Measurements from ENCODE around the gene MSH5.

Gene MSH5

DNA sequence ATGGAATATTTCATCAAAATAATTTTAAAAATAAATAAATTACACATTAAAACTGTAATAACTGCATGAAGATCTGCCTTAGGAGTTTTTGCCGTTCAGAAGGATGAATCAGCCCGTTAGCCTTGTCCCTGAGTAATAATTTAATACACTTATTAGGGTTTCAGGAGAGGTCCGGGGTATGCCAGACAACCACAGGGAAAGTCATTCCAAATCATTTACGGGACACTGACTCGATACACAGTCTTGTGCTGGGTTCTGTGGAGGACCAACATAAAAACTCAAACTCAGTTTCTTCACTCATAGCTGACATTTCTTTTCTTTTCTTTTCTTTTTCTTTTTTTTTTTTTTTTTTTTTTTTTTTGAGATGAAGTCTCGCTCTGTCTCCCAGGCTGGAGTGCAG, 33.9 kb upstream of the MSH5 start:
- no peak overlapping the region for H3K4me3 ChIP-seq (ENCODE audit: insufficient read depth, low read length, poor library complexity, severe bottlenecking)
- TF ChIP-seq EZH2phosphoT487 (conservative IDR thresholded peaks at IDR 0.05; ENCODE audit: low read length) (no peak), CTCF (IDR thresholded peaks at IDR 0.05; ENCODE audit: insufficient read depth, low read length, poor library complexity, severe bottlenecking) (no peak)

GRCh38 chr6:31706599-31706998, 33.2 kb upstream of the MSH5 start, which contains the start of gene LY6G6F:
Gene LY6G6F, plus strand, starts transcription at chr6:31706866. Its CDS starts 41 bp downstream, at chr6:31706907.
- no peak within 1 kb of the TSS for H3K4me3 ChIP-seq (ENCODE audit: insufficient read depth, low read length, poor library complexity, severe bottlenecking)
- no peak within 1 kb of the TSS for H3K27ac ChIP-seq (ENCODE audit: low read depth, low read length)
- no peak within 1 kb of the TSS for H3K4me2 ChIP-seq (ENCODE audit: low read depth, low read length, poor library complexity, severe bottlenecking)
- no peak within 1 kb of the TSS for H3K9ac ChIP-seq (ENCODE audit: low read length)
- H2AFZ ChIP-seq (ENCODE audit: low read depth, low read length, severe bottlenecking) = no peak within 1 kb of the TSS
- no peaks in the 10 kb centered on the region for H3K36me3 ChIP-seq (ENCODE audit: low read length)
- no peaks in the 10 kb centered on the region for H3K9me3 ChIP-seq (ENCODE audit: insufficient read depth, low read length)
- H4K20me1 ChIP-seq (ENCODE audit: low read depth, low read length) = no peaks in the 10 kb centered on the region
- no peaks in the 10 kb centered on the region for H3K27me3 ChIP-seq (ENCODE audit: low read length)
- H3K79me2 ChIP-seq (ENCODE audit: insufficient read depth, low read length) = peaks cover 13% of the 10 kb centered on the region
- peaks cover 6% of the 10 kb centered on the region for H3F3A ChIP-seq (ENCODE audit: insufficient read depth)
- no peaks in the 10 kb centered on the region for H3K9me2 ChIP-seq (replicated peaks; ENCODE audit: insufficient read depth, low read length)
- no peak for TF ChIP-seq EZH2phosphoT487 (conservative IDR thresholded peaks at IDR 0.05; ENCODE audit: low read length)
- TF ChIP-seq CTCF (IDR thresholded peaks at IDR 0.05; ENCODE audit: insufficient read depth, low read length, poor library complexity, severe bottlenecking) = no peak

More for the DNA sequence above, 33.9 kb upstream of the MSH5 start:
- Histone ChIP-seq H3K27ac (ENCODE audit: low read depth, low read length) (no peak overlapping the region), H3K4me2 (ENCODE audit: low read depth, low read length, poor library complexity, severe bottlenecking) (no peak overlapping the region), H3K79me2 (ENCODE audit: insufficient read depth, low read length) (peaks cover 20% of the 10 kb centered on the region), H3K27me3 (ENCODE audit: low read length) (no peaks in the 10 kb centered on the region), H2AFZ (ENCODE audit: low read depth, low read length, severe bottlenecking) (no peak overlapping the region), H3K9me3 (ENCODE audit: insufficient read depth, low read length) (no peaks in the 10 kb centered on the region), H3K36me3 (ENCODE audit: low read length) (no peaks in the 10 kb centered on the region), H3K9ac (ENCODE audit: low read length) (no peak overlapping the region), H4K20me1 (ENCODE audit: low read depth, low read length) (no peaks in the 10 kb centered on the region), H3K9me2 (replicated peaks; ENCODE audit: insufficient read depth, low read length) (no peaks in the 10 kb centered on the region), H3F3A (ENCODE audit: insufficient read depth) (peaks cover 6% of the 10 kb centered on the region)

DNA sequence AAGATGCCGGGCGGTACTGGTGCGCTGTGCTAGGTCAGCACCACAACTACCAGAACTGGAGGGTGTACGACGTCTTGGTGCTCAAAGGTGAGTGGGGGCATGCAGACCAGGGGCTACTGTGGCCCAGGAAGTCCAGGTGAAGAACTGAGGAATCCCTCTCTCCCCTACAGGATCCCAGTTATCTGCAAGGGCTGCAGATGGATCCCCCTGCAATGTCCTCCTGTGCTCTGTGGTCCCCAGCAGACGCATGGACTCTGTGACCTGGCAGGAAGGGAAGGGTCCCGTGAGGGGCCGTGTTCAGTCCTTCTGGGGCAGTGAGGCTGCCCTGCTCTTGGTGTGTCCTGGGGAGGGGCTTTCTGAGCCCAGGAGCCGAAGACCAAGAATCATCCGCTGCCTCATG, 32.1 kb upstream of the MSH5 start:
- Histone ChIP-seq H3K79me2 (ENCODE audit: insufficient read depth, low read length) (peaks cover 2% of the 10 kb centered on the region), H4K20me1 (ENCODE audit: low read depth, low read length) (no peaks in the 10 kb centered on the region), H3K9me3 (ENCODE audit: insufficient read depth, low read length) (no peaks in the 10 kb centered on the region), H2AFZ (ENCODE audit: low read depth, low read length, severe bottlenecking) (no peak overlapping the region), H3K27ac (ENCODE audit: low read depth, low read length) (no peak overlapping the region), H3K36me3 (ENCODE audit: low read length) (no peaks in the 10 kb centered on the region), H3K4me3 (ENCODE audit: insufficient read depth, low read length, poor library complexity, severe bottlenecking) (no peak overlapping the region), H3K27me3 (ENCODE audit: low read length) (no peaks in the 10 kb centered on the region), H3K9ac (ENCODE audit: low read length) (no peak overlapping the region), H3K4me2 (ENCODE audit: low read depth, low read length, poor library complexity, severe bottlenecking) (no peak overlapping the region), H3K9me2 (replicated peaks; ENCODE audit: insufficient read depth, low read length) (no peaks in the 10 kb centered on the region), H3F3A (ENCODE audit: insufficient read depth) (peaks cover 6% of the 10 kb centered on the region)
- TF ChIP-seq EZH2phosphoT487 (conservative IDR thresholded peaks at IDR 0.05; ENCODE audit: low read length) (no peak), CTCF (IDR thresholded peaks at IDR 0.05; ENCODE audit: insufficient read depth, low read length, poor library complexity, severe bottlenecking) (no peak)

Measured in SU-DHL-6 (cell line).